Endothelial cell of umbilical vein (primary cell): ENCODE data around the gene HLA-F. TPM values are rescaled to one million over a fixed set of nuclear protein-coding genes. Genes with fewer than 3 reads are reported as not detected.

ENCODE experiments used
- BruUV-seq: library from RNA; stranded (reverse); fragments of 400-500 nt; replicated peaks from 2 replicates; lab custom pipeline; 2021; lab: Mats Ljungman, UMichigan
- CTCF ChIA-PET: fragments of 300-600, 350-600 bp; sonication (Branson Sonifier 250); formaldehyde crosslinking; loops from one replicate; lab custom pipeline; 2021; ENCODE audit warnings: antibody characterized with exemption, inconsistent platforms; lab: Charles Lee
- POLR2A ChIA-PET: fragments of 300-600, 350-600 bp; sonication (Branson Sonifier 250); formaldehyde crosslinking; loops from one replicate; lab custom pipeline; 2021; ENCODE audit warnings: antibody characterized with exemption, inconsistent platforms; lab: Charles Lee
- DNase-seq: peaks from one replicate; pipeline ENCODE4 v3.0.0-alpha.2; 2011; ENCODE audit warnings: low read depth, low spot score
- FAIRE-seq: peaks from 2 replicates; lab custom pipeline; 2011; peaks lifted over from hg19 to GRCh38; lab: Jason Lieb, UNC
- H2AFZ ChIP-seq: 2 replicates; pipeline ENCODE4 v1.6.0; 2012; ENCODE audit warnings: low read depth, low read length, control low read depth, inconsistent platforms
- H3K27ac ChIP-seq: 2 replicates; pipeline ENCODE4 v1.5.1; 2011; ENCODE audit warnings: low read depth, mild to moderate bottlenecking, control low read depth, low read length, moderate library complexity; ENCODE audit not compliant: insufficient read depth
- H3K27me3 ChIP-seq, 2 experiments: 2 replicates each; pipeline versions ENCODE4 v1.6.0 to v1.6.1; 2011; ENCODE audit warnings: low read length in 2 of 2, mixed read lengths in 1 of 2; ENCODE audit not compliant: control insufficient read depth in 2 of 2, insufficient read depth in 2 of 2
- H3K36me3 ChIP-seq, 2 experiments: 2 replicates in 1 of 2; 3 replicates in 1 of 2; pipeline ENCODE4 v1.5.1; 2011; ENCODE audit warnings: low read length in 2 of 2, mild to moderate bottlenecking in 1 of 2, moderate library complexity in 1 of 2; ENCODE audit not compliant: control insufficient read depth in 2 of 2, insufficient read depth in 2 of 2; ENCODE audit errors: extremely low read depth in 1 of 2
- H3K4me1 ChIP-seq: 3 replicates; pipeline ENCODE4 v1.5.1; 2011; ENCODE audit warnings: mild to moderate bottlenecking, low read length; ENCODE audit not compliant: control insufficient read depth, insufficient read depth; ENCODE audit errors: extremely low read depth
- H3K4me2 ChIP-seq: 2 replicates; pipeline ENCODE4 v1.6.1; 2011; ENCODE audit warnings: low read length, control low read depth, mixed read lengths; ENCODE audit not compliant: insufficient read depth
- H3K4me3 ChIP-seq, 3 experiments: fragments of 200-600 bp in 1 of 3; sonication (generic), shearing (Covaris generic) in 1 of 3; replicated peaks in 1 of 3; 2 replicates each; pipeline ENCODE4 v1.5.1; 2011 to 2016; ENCODE audit warnings: control low read depth in 3 of 3, low read length in 3 of 3, mild to moderate bottlenecking in 2 of 3, inconsistent platforms in 1 of 3, low read depth in 1 of 3, moderate library complexity in 1 of 3; ENCODE audit not compliant: insufficient read depth in 1 of 3
- H3K79me2 ChIP-seq: 2 replicates; pipeline ENCODE4 v1.6.0; 2012; ENCODE audit warnings: low read length, inconsistent platforms; ENCODE audit not compliant: control insufficient read depth, insufficient read depth
- H3K9ac ChIP-seq: replicated peaks from 2 replicates; pipeline ENCODE3; 2011; ENCODE audit warnings: low read length, control low read depth; ENCODE audit not compliant: insufficient read depth; ENCODE audit errors: extremely low read depth
- H3K9me1 ChIP-seq: replicated peaks from 3 replicates; pipeline ENCODE4 v1.6.0; 2011; ENCODE audit warnings: mild to moderate bottlenecking, low read length; ENCODE audit not compliant: control insufficient read depth, insufficient read depth; ENCODE audit errors: extremely low read depth
- H3K9me3 ChIP-seq: replicated peaks from 2 replicates; pipeline ENCODE4 v1.5.1; 2012; ENCODE audit warnings: low read length, inconsistent platforms; ENCODE audit not compliant: control insufficient read depth, insufficient read depth
- H4K20me1 ChIP-seq: replicated peaks from 2 replicates; pipeline ENCODE3; 2011; ENCODE audit warnings: mild to moderate bottlenecking, low read length; ENCODE audit not compliant: control insufficient read depth, insufficient read depth; ENCODE audit errors: extremely low read depth
- CTCF ChIP-seq, 2 donors: IDR thresholded peaks; 1 replicate in 1 of 2; 2 replicates in 1 of 2; pipeline ENCODE4 v1.5.1; 2011; ENCODE audit warnings: low read length in 2 of 2, mild to moderate bottlenecking in 2 of 2, moderate library complexity in 2 of 2, control low read depth in 1 of 2, inconsistent platforms in 1 of 2, low read depth in 1 of 2; ENCODE audit not compliant: insufficient read depth in 1 of 2; ENCODE audit errors: extremely low read depth in 1 of 2
- FOS ChIP-seq: IDR thresholded peaks from 2 replicates; pipeline ENCODE4 v1.6.1; 2011; ENCODE audit warnings: mild to moderate bottlenecking, low read length, moderate library complexity, borderline replicate concordance; ENCODE audit not compliant: insufficient read depth
- MAX ChIP-seq: IDR thresholded peaks from 2 replicates; pipeline ENCODE4 v1.6.1; 2011; ENCODE audit not compliant: insufficient read depth, insufficient read length
- POLR2A ChIP-seq: IDR thresholded peaks from 2 replicates; pipeline ENCODE4 v1.6.1; 2012; ENCODE audit warnings: low read depth, mild to moderate bottlenecking, control low read depth, low read length
- POLR2AphosphoS5 ChIP-seq: IDR thresholded peaks from 2 replicates; pipeline ENCODE4 v1.6.1; 2012; ENCODE audit warnings: low read depth, mild to moderate bottlenecking, control low read depth, low read length, moderate library complexity; ENCODE audit not compliant: insufficient read depth
- dilution Hi-C: fragments of 300-500 bp; cut with MboI; formaldehyde crosslinking; loops from one replicate; pipeline ENCODE4 v1.15.0; 2019; ENCODE audit warnings: low sequenced_read_pairs; ENCODE audit not compliant: extremely low pct_ligation_motif_present
- intact Hi-C: fragments of 100-400 bp; cut with micrococcal nuclease; formaldehyde crosslinking; loops from one replicate; pipeline ENCODE4 v1.10.0; 2022
- polyA plus RNA-seq, 4 experiments: library from polyadenylated mRNA; depleted of rRNA in 3 of 4; stranded (reverse) in 3 of 4; unstranded in 1 of 4; fragments of >200 nt; gene quantifications; 2 replicates each; pipeline versions ENCODE4 v1.2.1 to v1.2.3, GENCODE V29; 2011 to 2012; ENCODE audit warnings: missing spikeins in 1 of 4
- total RNA-seq: library from RNA; stranded (reverse); gene quantifications from 2 replicates; pipeline ENCODE4 v1.2.3, GENCODE V29; 2021

The HLA-F gene
- total and polyA plus RNA-seq, 2 donors (not counting 3 experiments of a cell fraction or from before 2014, with no cell fraction given), result 1.5 to 1.6 TPM

- Histone ChIP-seq H3K9me3 (no peaks in the 10 kb centered on the region), H2AFZ (no peak overlapping the region), H3K27ac (no peak overlapping the region), H3K36me3 (no peaks in the 10 kb centered on the region), H3K4me2 (no peak overlapping the region), H3K79me2 (no peaks in the 10 kb centered on the region), H3K9ac (no peak overlapping the region), H3K4me3 (no peak overlapping the region), H3K9me1 (no peaks in the 10 kb centered on the region), H3K4me1 (peaks cover 11% of the 10 kb centered on the region), H4K20me1 (no peaks in the 10 kb centered on the region), H3K27me3 (peaks cover 8 to 26% of the 10 kb centered on the region in 2 experiments)
- no peak for FAIRE-seq
- DNase-seq, result no peak
- dilution Hi-C loops (no loop called here), intact Hi-C loops (no loop called here)
- no TSS peak for BruUV-seq
- ChIA-PET CTCF (interaction anchor here (0.6 to 1.2 kb wide), 3 partner anchors 20 to 934 kb away, joined by 3 to 4 read pairs (median 4); no protein-coding TSS in a partner anchor), POLR2A (no interaction called here)
- TF ChIP-seq CTCF (IDR thresholded peaks at IDR 0.05; ENCODE audit: extremely low read depth in 1 of 2, insufficient read depth in 1 of 2, low read depth in 1 of 2, low read length in 2 of 2) (no peak), POLR2AphosphoS5 (no peak), MAX (no peak), POLR2A (no peak), FOS (no peak)
Measured at GRCh38 chr6:29757701-29758293, 34.6 kb downstream of the HLA-F start.
